ENCODE data around the gene EZH1. TPM values are rescaled to one million over a fixed set of nuclear protein-coding genes. Genes with fewer than 3 reads are reported as not detected.

The EZH1 gene
- total RNA-seq, 1 experiment from 2014 or later = 31.7 TPM

DNA sequence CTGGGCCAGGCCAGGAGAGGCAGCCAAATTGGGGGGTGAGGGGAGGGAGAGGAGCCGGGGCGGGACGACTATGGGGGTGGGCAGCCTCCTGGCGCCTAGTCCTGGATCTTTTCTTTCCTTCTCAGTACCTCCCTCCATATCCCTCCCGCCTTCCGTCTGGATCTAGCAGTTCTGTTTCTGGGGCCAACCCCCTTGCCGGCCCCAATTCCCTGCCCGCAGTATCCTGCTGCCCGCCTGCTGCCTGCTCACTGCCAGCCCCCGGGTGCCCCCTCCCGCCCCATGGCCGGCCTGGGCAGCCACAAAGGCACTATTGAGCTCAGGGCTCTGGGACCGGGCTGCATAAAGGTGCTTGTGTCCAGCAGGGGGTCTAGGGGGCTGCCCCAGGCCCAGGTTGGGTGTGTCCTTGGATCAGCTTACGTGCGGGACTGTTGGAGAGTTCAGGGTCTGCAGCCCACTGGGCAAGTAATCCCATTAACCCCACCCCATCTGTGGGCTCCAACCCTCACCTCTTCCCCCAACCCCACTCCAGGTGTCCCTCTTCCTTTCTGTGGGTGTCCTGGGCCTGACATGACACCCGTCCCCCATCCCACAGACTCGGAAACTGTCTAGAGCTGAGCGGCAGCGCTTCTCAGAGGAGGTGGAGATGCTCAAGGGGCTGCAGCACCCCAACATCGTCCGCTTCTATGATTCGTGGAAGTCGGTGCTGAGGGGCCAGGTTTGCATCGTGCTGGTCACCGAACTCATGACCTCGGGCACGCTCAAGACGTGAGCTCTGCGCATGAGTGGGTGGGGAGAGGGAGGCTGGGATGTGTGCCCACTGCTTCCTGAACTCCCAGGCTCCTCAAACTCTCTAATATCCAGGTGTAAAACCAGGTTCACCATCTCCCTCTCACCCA, 37.6 kb upstream of the EZH1 start:
- Mint-ChIP-seq H3K27me3 (ENCODE audit: insufficient read depth, unreplicated experiment) (no peaks in the 10 kb centered on the region), H3K4me1 (ENCODE audit: insufficient read depth, unreplicated experiment) (peaks cover 11% of the 10 kb centered on the region), H3K36me3 (ENCODE audit: insufficient read depth, unreplicated experiment) (peaks cover 22% of the 10 kb centered on the region), H3K9me3 (ENCODE audit: unreplicated experiment) (no peaks in the 10 kb centered on the region), H3K4me3 (ENCODE audit: unreplicated experiment) (no peak overlapping the region), H3K27ac (ENCODE audit: low read depth, unreplicated experiment) (no peak overlapping the region)
- no TSS peak for BruUV-seq (replicated peaks)
- TF ChIP-seq, protein P1, sequence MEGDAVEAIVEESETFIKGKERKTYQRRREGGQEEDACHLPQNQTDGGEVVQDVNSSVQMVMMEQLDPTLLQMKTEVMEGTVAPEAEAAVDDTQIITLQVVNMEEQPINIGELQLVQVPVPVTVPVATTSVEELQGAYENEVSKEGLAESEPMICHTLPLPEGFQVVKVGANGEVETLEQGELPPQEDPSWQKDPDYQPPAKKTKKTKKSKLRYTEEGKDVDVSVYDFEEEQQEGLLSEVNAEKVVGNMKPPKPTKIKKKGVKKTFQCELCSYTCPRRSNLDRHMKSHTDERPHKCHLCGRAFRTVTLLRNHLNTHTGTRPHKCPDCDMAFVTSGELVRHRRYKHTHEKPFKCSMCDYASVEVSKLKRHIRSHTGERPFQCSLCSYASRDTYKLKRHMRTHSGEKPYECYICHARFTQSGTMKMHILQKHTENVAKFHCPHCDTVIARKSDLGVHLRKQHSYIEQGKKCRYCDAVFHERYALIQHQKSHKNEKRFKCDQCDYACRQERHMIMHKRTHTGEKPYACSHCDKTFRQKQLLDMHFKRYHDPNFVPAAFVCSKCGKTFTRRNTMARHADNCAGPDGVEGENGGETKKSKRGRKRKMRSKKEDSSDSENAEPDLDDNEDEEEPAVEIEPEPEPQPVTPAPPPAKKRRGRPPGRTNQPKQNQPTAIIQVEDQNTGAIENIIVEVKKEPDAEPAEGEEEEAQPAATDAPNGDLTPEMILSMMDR (IDR thresholded peaks at IDR 0.05; ENCODE audit: unreplicated experiment) = no peak
- ChIA-PET POLR2A (interaction anchor here (0.8 to 2.5 kb wide), 4 partner anchors 9 to 182 kb away, joined by 3 to 15 read pairs (median 4); partner anchors contain the start of genes AARSD1, CNTD1, COA3 and VPS25), CTCF (no interaction called here)
- intact Hi-C loops (cut with micrococcal nuclease) = no loop called here
- DNase-seq (ENCODE audit: unreplicated experiment) = no peak

DNA sequence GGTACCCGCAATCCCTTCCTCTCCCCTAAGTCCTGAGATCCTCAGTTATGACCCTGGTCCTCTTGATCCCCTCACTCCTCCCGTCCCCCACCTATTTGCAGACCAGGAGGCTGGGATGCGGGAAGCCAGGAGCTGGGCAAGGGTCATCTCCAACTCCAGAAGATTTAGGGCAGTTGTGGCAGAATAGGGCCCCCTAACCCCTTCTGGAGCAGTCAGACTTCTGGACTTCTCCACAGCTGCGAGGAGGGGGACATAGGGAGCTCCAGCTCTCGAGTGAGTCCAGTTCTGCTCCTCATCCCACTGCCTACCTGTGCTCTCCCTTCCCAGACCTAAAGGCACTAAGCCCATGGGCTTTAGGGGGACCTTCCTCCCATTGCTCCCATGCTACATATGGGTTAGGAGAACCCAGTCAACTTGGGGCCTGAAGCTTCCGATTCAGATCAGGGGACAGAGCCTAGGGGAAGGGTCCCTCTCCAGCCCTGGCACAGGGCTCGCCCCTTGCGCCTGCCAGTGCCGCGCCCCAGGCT, 36.9 kb upstream of the EZH1 start:
- intact Hi-C loops (cut with micrococcal nuclease) = no loop called here
- CTCF ChIA-PET = no interaction called here
- peaks cover 11% of the 10 kb centered on the region for H3K4me1 Mint-ChIP-seq (ENCODE audit: insufficient read depth, unreplicated experiment)
- no peaks in the 10 kb centered on the region for H3K27me3 Mint-ChIP-seq (ENCODE audit: insufficient read depth, unreplicated experiment)
- POLR2A ChIA-PET = interaction anchor here (0.8 to 2.5 kb wide), 3 partner anchors 8 to 182 kb away, joined by 3 to 15 read pairs (median 5); partner anchors contain the start of genes AARSD1, CNTD1, COA3 and VPS25
- H3K4me3 Mint-ChIP-seq (ENCODE audit: unreplicated experiment) = no peak overlapping the region
- no TSS peak for BruUV-seq (replicated peaks)
- DNase-seq (ENCODE audit: unreplicated experiment) = no peak
- no peaks in the 10 kb centered on the region for H3K9me3 Mint-ChIP-seq (ENCODE audit: unreplicated experiment)
- H3K36me3 Mint-ChIP-seq (ENCODE audit: insufficient read depth, unreplicated experiment) = peaks cover 29% of the 10 kb centered on the region
- H3K27ac Mint-ChIP-seq (ENCODE audit: low read depth, unreplicated experiment) = no peak overlapping the region
- TF ChIP-seq, protein P1 (IDR thresholded peaks at IDR 0.05; ENCODE audit: unreplicated experiment) = no peak

DNA sequence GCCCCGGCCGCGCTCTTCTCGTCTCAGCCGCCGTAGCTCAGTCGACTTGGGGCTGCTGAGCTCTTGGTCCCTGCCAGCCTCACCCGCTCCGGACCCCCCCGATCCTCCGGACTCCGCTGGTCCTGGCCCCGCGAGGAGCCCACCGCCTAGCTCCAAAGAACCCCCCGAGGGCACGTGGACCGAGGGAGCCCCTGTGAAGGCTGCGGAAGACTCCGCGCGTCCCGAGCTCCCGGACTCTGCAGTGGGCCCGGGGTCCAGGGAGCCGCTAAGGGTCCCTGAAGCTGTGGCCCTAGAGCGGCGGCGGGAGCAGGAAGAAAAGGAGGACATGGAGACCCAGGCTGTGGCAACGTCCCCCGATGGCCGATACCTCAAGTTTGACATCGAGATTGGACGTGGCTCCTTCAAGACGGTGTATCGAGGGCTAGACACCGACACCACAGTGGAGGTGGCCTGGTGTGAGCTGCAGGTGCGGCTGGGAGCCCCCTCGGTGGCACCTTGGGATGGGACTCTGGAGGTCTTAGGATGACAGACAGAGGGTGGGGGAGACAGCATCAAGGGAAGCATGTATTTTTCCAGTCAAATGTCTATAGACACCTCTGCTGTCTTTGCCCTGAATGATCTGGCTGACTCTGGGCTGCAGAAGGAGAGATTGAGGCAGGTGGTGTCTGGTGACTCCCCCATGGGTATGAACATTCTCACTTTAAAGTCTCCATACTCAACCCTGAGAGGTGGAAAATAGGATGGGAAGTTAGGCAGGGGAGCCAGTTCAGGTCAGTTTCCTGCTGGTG, 36.2 kb upstream of the EZH1 start:
- H3K27ac Mint-ChIP-seq (ENCODE audit: low read depth, unreplicated experiment) = no peak overlapping the region
- DNase-seq (ENCODE audit: unreplicated experiment) = no peak
- H3K9me3 Mint-ChIP-seq (ENCODE audit: unreplicated experiment) = no peaks in the 10 kb centered on the region
- ChIA-PET CTCF (no interaction called here), POLR2A (interaction anchor here (0.7 to 2.5 kb wide), 3 partner anchors 8 to 42 kb away, joined by 3 to 15 read pairs (median 5); partner anchors contain the start of genes CNTD1, COA3 and VPS25)
- peaks cover 11% of the 10 kb centered on the region for H3K4me1 Mint-ChIP-seq (ENCODE audit: insufficient read depth, unreplicated experiment)
- intact Hi-C loops (cut with micrococcal nuclease) = no loop called here
- peaks cover 31% of the 10 kb centered on the region for H3K36me3 Mint-ChIP-seq (ENCODE audit: insufficient read depth, unreplicated experiment)
- BruUV-seq (replicated peaks) = no TSS peak
- H3K4me3 Mint-ChIP-seq (ENCODE audit: unreplicated experiment) = no peak overlapping the region
- no peaks in the 10 kb centered on the region for H3K27me3 Mint-ChIP-seq (ENCODE audit: insufficient read depth, unreplicated experiment)
- TF ChIP-seq, protein P1 (IDR thresholded peaks at IDR 0.05; ENCODE audit: unreplicated experiment) = no peak

Measured in MCF 10A (cell line).